H9 (cell line): Measurements from ENCODE around the gene ARHGEF12. TPM values are rescaled to one million over a fixed set of nuclear protein-coding genes. Genes with fewer than 3 reads are reported as not detected.

Source experiments
- DNase-seq: peaks from one replicate; pipeline ENCODE4 v3.0.0-alpha.2; 2017
- H2AFZ ChIP-seq: one replicate; pipeline ENCODE4 v1.6.1; 2013; ENCODE audit warnings: mild to moderate bottlenecking, low read length, control low read depth, moderate library complexity
- H2AK5ac ChIP-seq: 2 replicates; pipeline ENCODE4 v1.6.1; 2013; ENCODE audit warnings: low read length, control low read depth, mixed read lengths; ENCODE audit not compliant: insufficient read length
- H2BK120ac ChIP-seq: one replicate; pipeline ENCODE4 v1.6.1; 2013; ENCODE audit warnings: low read depth, mild to moderate bottlenecking, low read length, control low read depth, inconsistent platforms; ENCODE audit not compliant: poor library complexity, severe bottlenecking
- H2BK12ac ChIP-seq: 2 replicates; pipeline ENCODE4 v1.6.1; 2013; ENCODE audit warnings: low read length, control low read depth, mixed read lengths, low read depth; ENCODE audit not compliant: insufficient read length
- H2BK15ac ChIP-seq: 2 replicates; pipeline ENCODE4 v1.6.1; 2013; ENCODE audit warnings: low read depth, low read length, control low read depth
- H2BK20ac ChIP-seq: one replicate; pipeline ENCODE4 v1.6.1; 2013; ENCODE audit warnings: low read depth, mild to moderate bottlenecking, low read length, control low read depth, inconsistent platforms; ENCODE audit not compliant: poor library complexity, severe bottlenecking
- H2BK5ac ChIP-seq: 2 replicates; pipeline ENCODE4 v1.6.1; 2013; ENCODE audit warnings: low read length, control low read depth, mixed read lengths; ENCODE audit not compliant: insufficient read length
- H3K14ac ChIP-seq: 2 replicates; pipeline ENCODE4 v1.6.1; 2013; ENCODE audit warnings: low read length, control low read depth; ENCODE audit not compliant: insufficient read depth
- H3K18ac ChIP-seq: 2 replicates; pipeline ENCODE4 v1.6.1; 2013; ENCODE audit warnings: low read depth, mild to moderate bottlenecking, mixed read lengths, low read length, control low read depth; ENCODE audit not compliant: insufficient read length
- H3K23ac ChIP-seq: 2 replicates; pipeline ENCODE4 v1.6.1; 2013; ENCODE audit warnings: low read length, control low read depth, mixed read lengths, low read depth; ENCODE audit not compliant: insufficient read length
- H3K23me2 ChIP-seq: 2 replicates; pipeline ENCODE4 v1.6.1; 2013; ENCODE audit warnings: low read depth, mild to moderate bottlenecking, mixed read lengths, low read length, control low read depth; ENCODE audit not compliant: insufficient read length, poor library complexity, severe bottlenecking
- H3K27ac ChIP-seq: 2 replicates; pipeline ENCODE4 v1.5.1; 2013; ENCODE audit warnings: low read length, control low read depth, mixed read lengths, low read depth; ENCODE audit not compliant: insufficient read length
- H3K27me3 ChIP-seq: 2 replicates; pipeline ENCODE4 v1.6.1; 2013; ENCODE audit warnings: low read length, control low read depth, inconsistent platforms; ENCODE audit not compliant: insufficient read depth
- H3K4ac ChIP-seq: 2 replicates; pipeline ENCODE4 v1.6.1; 2013; ENCODE audit warnings: low read depth, mild to moderate bottlenecking, control low read depth, inconsistent platforms, low read length, moderate library complexity
- H3K4me1 ChIP-seq: 2 replicates; pipeline ENCODE4 v1.6.1; 2013; ENCODE audit warnings: low read length, control low read depth, inconsistent platforms; ENCODE audit not compliant: insufficient read depth
- H3K4me2 ChIP-seq: 2 replicates; pipeline ENCODE4 v1.6.1; 2013; ENCODE audit warnings: low read length, control low read depth, mixed read lengths; ENCODE audit not compliant: insufficient read length, insufficient read depth
- H3K56ac ChIP-seq: 2 replicates; pipeline ENCODE4 v1.6.1; 2013; ENCODE audit warnings: low read depth, mild to moderate bottlenecking, mixed read lengths, low read length, control low read depth; ENCODE audit not compliant: insufficient read length
- H3K79me1 ChIP-seq: 2 replicates; pipeline ENCODE4 v1.6.1; 2013; ENCODE audit warnings: low read depth, mild to moderate bottlenecking, moderate library complexity, low read length, control low read depth, inconsistent platforms; ENCODE audit not compliant: insufficient read depth, poor library complexity, severe bottlenecking
- H3K79me2 ChIP-seq: 2 replicates; pipeline ENCODE4 v1.6.1; 2013; ENCODE audit warnings: low read length, control low read depth, inconsistent platforms; ENCODE audit not compliant: insufficient read depth
- H3K9ac ChIP-seq: 2 replicates; pipeline ENCODE4 v1.6.1; 2013; ENCODE audit warnings: low read length, control low read depth, mixed read lengths; ENCODE audit not compliant: insufficient read length; ENCODE audit errors: extremely low read depth
- H3K9me3 ChIP-seq: one replicate; pipeline ENCODE4 v1.6.1; 2013; ENCODE audit warnings: low read depth, low read length, inconsistent platforms; ENCODE audit not compliant: control insufficient read depth
- H3T11ph ChIP-seq: one replicate; pipeline ENCODE4 v1.6.1; 2013; ENCODE audit warnings: mild to moderate bottlenecking, low read length, control low read depth, inconsistent platforms
- H4K20me1 ChIP-seq: one replicate; pipeline ENCODE4 v1.6.1; 2013; ENCODE audit not compliant: control insufficient read depth, insufficient read length, insufficient read depth
- H4K5ac ChIP-seq: 2 replicates; pipeline ENCODE4 v1.6.1; 2013; ENCODE audit warnings: low read depth, mild to moderate bottlenecking, mixed read lengths, low read length, control low read depth; ENCODE audit not compliant: insufficient read length
- H4K8ac ChIP-seq: replicated peaks from 2 replicates; pipeline ENCODE4 v1.6.1; 2013; ENCODE audit warnings: low read length, control low read depth, mixed read lengths, low read depth; ENCODE audit not compliant: insufficient read length
- H4K91ac ChIP-seq: 2 replicates; pipeline ENCODE4 v1.6.1; 2013; ENCODE audit warnings: low read depth, mild to moderate bottlenecking, moderate library complexity, mixed read lengths, low read length, control low read depth; ENCODE audit not compliant: insufficient read length
- H3K27ac Mint-ChIP-seq, 3 experiments: 2 replicates in 2 of 3; 3 replicates in 1 of 3; pipeline ENCODE4 v1.8.0; 2020 to 2021; ENCODE audit warnings: mixed read lengths in 3 of 3, mild to moderate bottlenecking in 1 of 3, moderate library complexity in 1 of 3
- H3K27me3 Mint-ChIP-seq: 2 replicates; pipeline ENCODE4 v1.8.0; 2021; ENCODE audit warnings: low read depth, mild to moderate bottlenecking, moderate library complexity, mixed read lengths
- H3K36me3 Mint-ChIP-seq, 3 experiments: 2 replicates in 2 of 3; 3 replicates in 1 of 3; pipeline ENCODE4 v1.8.0; 2020 to 2021; ENCODE audit warnings: low read depth in 3 of 3, mixed read lengths in 3 of 3; ENCODE audit not compliant: insufficient read depth in 1 of 3
- H3K4me1 Mint-ChIP-seq, 2 experiments: 2 replicates each; pipeline ENCODE4 v1.8.0; 2020; ENCODE audit warnings: mixed read lengths in 2 of 2
- H3K4me3 Mint-ChIP-seq, 2 experiments: 2 replicates in 1 of 2; 3 replicates in 1 of 2; pipeline ENCODE4 v1.8.0; 2020 to 2021; ENCODE audit warnings: mild to moderate bottlenecking in 2 of 2, mixed read lengths in 2 of 2, moderate library complexity in 1 of 2
- H3K9me3 Mint-ChIP-seq, 2 experiments: 2 replicates in 1 of 2; 3 replicates in 1 of 2; pipeline ENCODE4 v1.8.0; 2020; ENCODE audit warnings: mild to moderate bottlenecking in 2 of 2, mixed read lengths in 2 of 2, moderate library complexity in 1 of 2
- WGBS: extraction: QIAGEN DNeasy Blood & Tissue Kit; methylation state at CpG from one replicate; pipeline ENCODE4 v1.1.7; 2013; ENCODE audit warnings: missing lambda C conversion rate, low lambda C conversion rate, mixed read lengths; ENCODE audit not compliant: insufficient read length; ENCODE audit errors: extremely low coverage; 5-methylcytosine and 5-hydroxymethylcytosine counted together
- total RNA-seq: library from RNA; stranded (reverse); gene quantifications from 2 replicates; pipeline ENCODE4 v1.2.1, GENCODE V29; 2021
- TF ChIP-seq, protein P1 (sequence below): fragments of 200-600 bp; sonication (generic); conservative IDR thresholded peaks from 3 replicates; pipeline ENCODE4 v1.8.0; 2021; ENCODE audit warnings: antibody characterized with exemption, mild to moderate bottlenecking

Gene ARHGEF12
- total RNA-seq, 1 experiment from 2014 or later = 27.0 TPM

GRCh38 chr11:120383518-120384155 is 47.4 kb downstream of the ARHGEF12 start:
- TF ChIP-seq, protein P1, sequence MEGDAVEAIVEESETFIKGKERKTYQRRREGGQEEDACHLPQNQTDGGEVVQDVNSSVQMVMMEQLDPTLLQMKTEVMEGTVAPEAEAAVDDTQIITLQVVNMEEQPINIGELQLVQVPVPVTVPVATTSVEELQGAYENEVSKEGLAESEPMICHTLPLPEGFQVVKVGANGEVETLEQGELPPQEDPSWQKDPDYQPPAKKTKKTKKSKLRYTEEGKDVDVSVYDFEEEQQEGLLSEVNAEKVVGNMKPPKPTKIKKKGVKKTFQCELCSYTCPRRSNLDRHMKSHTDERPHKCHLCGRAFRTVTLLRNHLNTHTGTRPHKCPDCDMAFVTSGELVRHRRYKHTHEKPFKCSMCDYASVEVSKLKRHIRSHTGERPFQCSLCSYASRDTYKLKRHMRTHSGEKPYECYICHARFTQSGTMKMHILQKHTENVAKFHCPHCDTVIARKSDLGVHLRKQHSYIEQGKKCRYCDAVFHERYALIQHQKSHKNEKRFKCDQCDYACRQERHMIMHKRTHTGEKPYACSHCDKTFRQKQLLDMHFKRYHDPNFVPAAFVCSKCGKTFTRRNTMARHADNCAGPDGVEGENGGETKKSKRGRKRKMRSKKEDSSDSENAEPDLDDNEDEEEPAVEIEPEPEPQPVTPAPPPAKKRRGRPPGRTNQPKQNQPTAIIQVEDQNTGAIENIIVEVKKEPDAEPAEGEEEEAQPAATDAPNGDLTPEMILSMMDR = no peak
- no peak overlapping the region for H2BK5ac ChIP-seq
- H3K27ac Mint-ChIP-seq = peak overlapping the region in 1 of 3 experiments; percentile 45; a peak in 1 of 7 replicates
- H3K4me3 Mint-ChIP-seq = no peak overlapping the region
- WGBS = no CpG with 5 or more reads among the region's 4 CpGs
- no peak overlapping the region for H2BK12ac ChIP-seq
- peaks cover 18 to 23% of the 10 kb centered on the region in 2 experiments for H3K9me3 Mint-ChIP-seq
- H3K23me2 ChIP-seq = no peaks in the 10 kb centered on the region
- no peak overlapping the region for H3K4ac ChIP-seq
- no peak overlapping the region for H2BK15ac ChIP-seq
- no peak overlapping the region for H3K23ac ChIP-seq
- DNase-seq = no peak
- H3K36me3 Mint-ChIP-seq = peaks cover 9 to 22% (median 15%) of the 10 kb centered on the region in 3 experiments
- no peak overlapping the region for H4K8ac ChIP-seq
- no peak overlapping the region for H2BK120ac ChIP-seq
- H3T11ph ChIP-seq = no peak overlapping the region
- no peaks in the 10 kb centered on the region for H4K20me1 ChIP-seq
- no peak overlapping the region for H2BK20ac ChIP-seq
- peaks cover 19 to 20% of the 10 kb centered on the region in 2 experiments for H3K4me1 Mint-ChIP-seq
- no peak overlapping the region for H4K5ac ChIP-seq
- H3K27me3 Mint-ChIP-seq = no peaks in the 10 kb centered on the region
- no peak overlapping the region for H3K4me2 ChIP-seq
- no peaks in the 10 kb centered on the region for H3K9me3 ChIP-seq
- H3K79me2 ChIP-seq = peaks cover 2% of the 10 kb centered on the region; the same call in 1 of the 2 replicates
- no peak overlapping the region for H3K56ac ChIP-seq
- H3K9ac ChIP-seq = no peak overlapping the region
- no peak overlapping the region for H3K14ac ChIP-seq
- peaks cover 7% of the 10 kb centered on the region for H3K79me1 ChIP-seq
- H2AFZ ChIP-seq = no peak overlapping the region
- no peaks in the 10 kb centered on the region for H3K27me3 ChIP-seq
- no peak overlapping the region for H3K27ac ChIP-seq
- no peak overlapping the region for H4K91ac ChIP-seq
- H3K4me1 ChIP-seq = peaks cover 7% of the 10 kb centered on the region; the same call in 1 of the 2 replicates
- H3K18ac ChIP-seq = no peak overlapping the region
- H2AK5ac ChIP-seq = no peak overlapping the region
